ENCODE measurements around the gene SSPN. TPM values are rescaled to one million over a fixed set of nuclear protein-coding genes. Genes with fewer than 3 reads are reported as not detected.

Gene SSPN
- polyA plus RNA-seq, 1 donor from 2014 or later = 0.26 TPM

DNA sequence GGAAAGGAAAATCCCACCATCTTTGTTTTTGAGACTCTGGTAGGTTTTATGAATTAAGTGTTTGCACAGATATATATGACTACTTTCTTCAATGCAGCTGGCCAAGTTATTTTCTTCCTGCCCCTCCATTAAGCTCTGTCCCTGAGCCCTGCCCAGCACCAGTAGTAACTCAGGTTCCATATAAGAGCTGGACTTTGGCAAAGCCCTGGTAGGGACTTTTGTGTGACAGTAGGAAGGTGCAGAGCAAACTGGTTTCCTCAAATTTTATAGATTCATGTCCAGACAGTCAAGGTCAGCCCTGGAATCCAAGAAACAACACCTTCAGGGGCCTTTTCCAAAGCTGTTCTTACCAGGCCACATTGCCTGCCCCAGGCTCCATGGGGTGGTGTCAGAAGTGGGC is 47.3 kb downstream of the SSPN start:
- Histone ChIP-seq H3K4me3 (ENCODE audit: low read length) (no peak overlapping the region), H3K27me3 (ENCODE audit: insufficient read depth, low read depth, low read length) (no peaks in the 10 kb centered on the region), H3K9me2 (ENCODE audit: insufficient read depth, low read length) (no peaks in the 10 kb centered on the region), H4K20me1 (ENCODE audit: insufficient read depth) (no peaks in the 10 kb centered on the region), H3K9me3 (ENCODE audit: low read length) (no peaks in the 10 kb centered on the region), H3K36me3 (ENCODE audit: insufficient read depth, low read length) (no peaks in the 10 kb centered on the region), H3F3A (ENCODE audit: insufficient read depth, low read length, poor library complexity, severe bottlenecking) (no peaks in the 10 kb centered on the region), H3K4me2 (ENCODE audit: low read length) (no peak overlapping the region), H3K79me2 (replicated peaks; ENCODE audit: insufficient read depth, low read length) (no peaks in the 10 kb centered on the region), H2AFZ (ENCODE audit: low read depth, low read length) (no peak overlapping the region), H3K9ac (ENCODE audit: low read length) (no peak overlapping the region), H3K27ac (ENCODE audit: low read length) (no peak overlapping the region)
- TF ChIP-seq MXI1 (conservative IDR thresholded peaks at IDR 0.05; ENCODE audit: poor library complexity, severe bottlenecking) = no peak
- TF ChIP-seq POLR2AphosphoS5 (IDR thresholded peaks at IDR 0.05) = no peak
- no peak for TF ChIP-seq SMC3 (conservative IDR thresholded peaks at IDR 0.05; ENCODE audit: poor library complexity)

DNA sequence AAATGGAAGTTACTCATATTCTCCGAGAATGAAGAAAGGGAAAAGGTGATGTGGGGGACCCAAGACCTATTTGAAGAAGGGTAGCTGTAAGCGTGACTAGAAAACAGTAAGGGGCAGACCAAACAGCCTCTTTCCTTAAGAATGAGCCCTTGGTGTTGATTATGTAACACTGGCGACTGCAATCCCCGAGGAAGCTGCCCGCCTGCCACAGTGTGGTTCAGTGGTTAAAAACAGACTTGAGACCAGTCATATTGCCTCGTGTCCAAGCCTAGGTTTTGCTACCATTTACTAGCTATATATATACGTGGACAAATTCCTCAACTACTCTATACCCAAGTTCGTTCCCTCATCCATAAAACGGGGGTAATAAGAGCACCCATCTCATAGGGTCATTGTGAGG is 49.1 kb downstream of the SSPN start:
- Histone ChIP-seq H3K27ac (ENCODE audit: low read length) (no peak overlapping the region), H2AFZ (ENCODE audit: low read depth, low read length) (no peak overlapping the region)
- TF ChIP-seq EZH2 (IDR thresholded peaks at IDR 0.05; ENCODE audit: borderline replicate concordance, insufficient read depth, low read length, poor library complexity, severe bottlenecking) (no peak), MXI1 (conservative IDR thresholded peaks at IDR 0.05; ENCODE audit: poor library complexity, severe bottlenecking) (no peak)

DNA sequence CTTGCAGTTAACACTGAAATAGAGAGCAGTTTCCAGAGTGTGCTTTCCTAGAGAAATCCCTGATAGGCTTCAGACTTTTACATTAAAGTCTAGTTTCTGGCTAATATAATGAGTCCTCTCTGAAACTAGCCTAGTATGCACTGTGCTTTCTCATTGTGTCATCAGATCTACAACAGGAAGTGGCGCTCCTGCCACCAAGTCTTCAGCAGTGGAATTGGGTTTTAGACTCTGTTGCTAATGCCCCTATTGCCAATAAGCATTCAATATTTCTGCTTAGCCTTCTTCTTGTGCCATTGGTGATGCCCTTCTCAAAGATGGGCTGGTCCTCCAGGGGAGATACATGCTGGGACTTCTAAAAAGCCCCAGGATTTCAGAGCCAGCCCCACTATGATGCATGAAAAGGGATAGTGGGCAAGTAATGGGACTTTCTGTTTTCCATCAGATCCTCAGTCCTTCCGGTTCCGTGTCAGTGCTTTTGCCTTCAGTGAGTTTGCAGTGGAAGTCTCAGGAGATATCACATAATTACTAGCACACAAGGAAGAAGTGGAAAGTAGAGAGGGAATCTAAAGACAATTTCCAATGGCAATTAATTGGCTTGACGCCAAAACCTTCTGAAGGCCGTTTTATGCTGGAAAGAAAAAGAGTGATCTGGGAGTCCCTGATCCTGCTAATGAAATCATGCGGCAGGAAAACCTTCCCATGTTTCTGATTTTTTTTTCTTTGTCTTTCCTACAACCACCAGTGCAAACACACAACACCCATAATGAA is 50.0 kb downstream of the SSPN start:
- no peaks in the 10 kb centered on the region for H3F3A ChIP-seq (ENCODE audit: insufficient read depth, low read length, poor library complexity, severe bottlenecking)
- TF ChIP-seq EZH2 (IDR thresholded peaks at IDR 0.05; ENCODE audit: borderline replicate concordance, insufficient read depth, low read length, poor library complexity, severe bottlenecking) (no peak), TAF1 (IDR thresholded peaks at IDR 0.05; ENCODE audit: low read depth) (no peak), EP300 (conservative IDR thresholded peaks at IDR 0.05; ENCODE audit: poor library complexity, severe bottlenecking) (no peak), POLR2AphosphoS5 (IDR thresholded peaks at IDR 0.05) (no peak), MXI1 (conservative IDR thresholded peaks at IDR 0.05; ENCODE audit: poor library complexity, severe bottlenecking) (no peak), RAD21 (conservative IDR thresholded peaks at IDR 0.05) (no peak), SMC3 (conservative IDR thresholded peaks at IDR 0.05; ENCODE audit: poor library complexity) (no peak)
- TF ChIP-seq, protein P1, sequence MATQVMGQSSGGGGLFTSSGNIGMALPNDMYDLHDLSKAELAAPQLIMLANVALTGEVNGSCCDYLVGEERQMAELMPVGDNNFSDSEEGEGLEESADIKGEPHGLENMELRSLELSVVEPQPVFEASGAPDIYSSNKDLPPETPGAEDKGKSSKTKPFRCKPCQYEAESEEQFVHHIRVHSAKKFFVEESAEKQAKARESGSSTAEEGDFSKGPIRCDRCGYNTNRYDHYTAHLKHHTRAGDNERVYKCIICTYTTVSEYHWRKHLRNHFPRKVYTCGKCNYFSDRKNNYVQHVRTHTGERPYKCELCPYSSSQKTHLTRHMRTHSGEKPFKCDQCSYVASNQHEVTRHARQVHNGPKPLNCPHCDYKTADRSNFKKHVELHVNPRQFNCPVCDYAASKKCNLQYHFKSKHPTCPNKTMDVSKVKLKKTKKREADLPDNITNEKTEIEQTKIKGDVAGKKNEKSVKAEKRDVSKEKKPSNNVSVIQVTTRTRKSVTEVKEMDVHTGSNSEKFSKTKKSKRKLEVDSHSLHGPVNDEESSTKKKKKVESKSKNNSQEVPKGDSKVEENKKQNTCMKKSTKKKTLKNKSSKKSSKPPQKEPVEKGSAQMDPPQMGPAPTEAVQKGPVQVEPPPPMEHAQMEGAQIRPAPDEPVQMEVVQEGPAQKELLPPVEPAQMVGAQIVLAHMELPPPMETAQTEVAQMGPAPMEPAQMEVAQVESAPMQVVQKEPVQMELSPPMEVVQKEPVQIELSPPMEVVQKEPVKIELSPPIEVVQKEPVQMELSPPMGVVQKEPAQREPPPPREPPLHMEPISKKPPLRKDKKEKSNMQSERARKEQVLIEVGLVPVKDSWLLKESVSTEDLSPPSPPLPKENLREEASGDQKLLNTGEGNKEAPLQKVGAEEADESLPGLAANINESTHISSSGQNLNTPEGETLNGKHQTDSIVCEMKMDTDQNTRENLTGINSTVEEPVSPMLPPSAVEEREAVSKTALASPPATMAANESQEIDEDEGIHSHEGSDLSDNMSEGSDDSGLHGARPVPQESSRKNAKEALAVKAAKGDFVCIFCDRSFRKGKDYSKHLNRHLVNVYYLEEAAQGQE (IDR thresholded peaks at IDR 0.05; ENCODE audit: borderline replicate concordance) = no peak
- TF ChIP-seq, protein P2, sequence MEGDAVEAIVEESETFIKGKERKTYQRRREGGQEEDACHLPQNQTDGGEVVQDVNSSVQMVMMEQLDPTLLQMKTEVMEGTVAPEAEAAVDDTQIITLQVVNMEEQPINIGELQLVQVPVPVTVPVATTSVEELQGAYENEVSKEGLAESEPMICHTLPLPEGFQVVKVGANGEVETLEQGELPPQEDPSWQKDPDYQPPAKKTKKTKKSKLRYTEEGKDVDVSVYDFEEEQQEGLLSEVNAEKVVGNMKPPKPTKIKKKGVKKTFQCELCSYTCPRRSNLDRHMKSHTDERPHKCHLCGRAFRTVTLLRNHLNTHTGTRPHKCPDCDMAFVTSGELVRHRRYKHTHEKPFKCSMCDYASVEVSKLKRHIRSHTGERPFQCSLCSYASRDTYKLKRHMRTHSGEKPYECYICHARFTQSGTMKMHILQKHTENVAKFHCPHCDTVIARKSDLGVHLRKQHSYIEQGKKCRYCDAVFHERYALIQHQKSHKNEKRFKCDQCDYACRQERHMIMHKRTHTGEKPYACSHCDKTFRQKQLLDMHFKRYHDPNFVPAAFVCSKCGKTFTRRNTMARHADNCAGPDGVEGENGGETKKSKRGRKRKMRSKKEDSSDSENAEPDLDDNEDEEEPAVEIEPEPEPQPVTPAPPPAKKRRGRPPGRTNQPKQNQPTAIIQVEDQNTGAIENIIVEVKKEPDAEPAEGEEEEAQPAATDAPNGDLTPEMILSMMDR (IDR thresholded peaks at IDR 0.05; ENCODE audit: poor library complexity, severe bottlenecking) = no peak
- H3K9me2 ChIP-seq (ENCODE audit: insufficient read depth, low read length) = no peaks in the 10 kb centered on the region
- no peak overlapping the region for H3K27ac ChIP-seq (ENCODE audit: low read length)
- no peak overlapping the region for H2AFZ ChIP-seq (ENCODE audit: low read depth, low read length)
- no peak overlapping the region for H3K4me3 ChIP-seq (ENCODE audit: low read length)
- H4K20me1 ChIP-seq (ENCODE audit: insufficient read depth) = no peaks in the 10 kb centered on the region
- no peaks in the 10 kb centered on the region for H3K79me2 ChIP-seq (replicated peaks; ENCODE audit: insufficient read depth, low read length)
- no peaks in the 10 kb centered on the region for H3K27me3 ChIP-seq (ENCODE audit: insufficient read depth, low read depth, low read length)
- no peaks in the 10 kb centered on the region for H3K9me3 ChIP-seq (ENCODE audit: low read length)
- H3K36me3 ChIP-seq (ENCODE audit: insufficient read depth, low read length) = no peaks in the 10 kb centered on the region
- no peak overlapping the region for H3K4me2 ChIP-seq (ENCODE audit: low read length)
- H3K9ac ChIP-seq (ENCODE audit: low read length) = no peak overlapping the region

More for the DNA sequence above, 49.1 kb downstream of the SSPN start:
- no peak overlapping the region for H3K4me3 ChIP-seq (ENCODE audit: low read length)
- H3K36me3 ChIP-seq (ENCODE audit: insufficient read depth, low read length) = no peaks in the 10 kb centered on the region
- no peak overlapping the region for H3K9ac ChIP-seq (ENCODE audit: low read length)
- no peaks in the 10 kb centered on the region for H3K9me3 ChIP-seq (ENCODE audit: low read length)
- no peaks in the 10 kb centered on the region for H3K9me2 ChIP-seq (ENCODE audit: insufficient read depth, low read length)
- no peaks in the 10 kb centered on the region for H4K20me1 ChIP-seq (ENCODE audit: insufficient read depth)
- H3K4me2 ChIP-seq (ENCODE audit: low read length) = no peak overlapping the region
- no peaks in the 10 kb centered on the region for H3F3A ChIP-seq (ENCODE audit: insufficient read depth, low read length, poor library complexity, severe bottlenecking)
- H3K27me3 ChIP-seq (ENCODE audit: insufficient read depth, low read depth, low read length) = no peaks in the 10 kb centered on the region
- no peaks in the 10 kb centered on the region for H3K79me2 ChIP-seq (replicated peaks; ENCODE audit: insufficient read depth, low read length)

Measured in neural cell (in vitro differentiated cells).